Stimulated activated CD4-positive, alpha-beta T cell treated with anti-CD3 and anti-CD28 coated beads, Interleukin-4, amount 100 ng/mL, for 24 hours (primary cell): ENCODE results near the gene XIAP.
A peak's percentile ranks its signal among the peaks of the same experiment; 100 is the strongest.
"Not testable (repeated sequence)": the region's sequence is repeated elsewhere in the genome, so short reads cannot be mapped to it uniquely, and the experiment has no call there.

Source experiments
- DNase-seq: peaks from one replicate; pipeline ENCODE4 v3.0.0-alpha.2; 2020

XIAP gene

GRCh38 chrX:123859846-123860838 is at the start of gene XIAP:
Gene XIAP, plus strand, starts transcription at chrX:123860053. Its CDS starts 25,610 bp downstream, at chrX:123885663.
- DNase-seq: peak; percentile 65

- DNase-seq: no peak
These were observed 45.5 kb upstream of the XIAP start for GRCh38 chrX:123814343-123814742.

- DNase-seq: not testable (repeated sequence)
These were observed 44.9 kb upstream of the XIAP start for GRCh38 chrX:123814934-123815394.

GRCh38 chrX:123817288-123817894 is 42.5 kb upstream of the XIAP start:
- no peak for DNase-seq

- no peak for DNase-seq
These were observed 41.6 kb upstream of the XIAP start for GRCh38 chrX:123818243-123818642.

- DNase-seq: no peak
These were observed 36.9 kb upstream of the XIAP start for GRCh38 chrX:123822965-123823364.

GRCh38 chrX:123830309-123830708 is 29.5 kb upstream of the XIAP start:
- peak; percentile 9 for DNase-seq

- DNase-seq: peak; percentile 67
These were observed 26.5 kb upstream of the XIAP start for GRCh38 chrX:123833387-123833786.

- no peak for DNase-seq
These were observed 25.7 kb upstream of the XIAP start for GRCh38 chrX:123834116-123834515.

GRCh38 chrX:123835661-123836371 is 24.0 kb upstream of the XIAP start:
- DNase-seq: peak; percentile 41

- DNase-seq: not testable (repeated sequence)
These were observed 14.7 kb upstream of the XIAP start for GRCh38 chrX:123845129-123845528.

- no peak for DNase-seq
These were observed 13.2 kb upstream of the XIAP start for GRCh38 chrX:123846577-123847038.

GRCh38 chrX:123847056-123847455 is 12.8 kb upstream of the XIAP start:
- no peak for DNase-seq

GRCh38 chrX:123849096-123849495 is 10.8 kb upstream of the XIAP start:
- no peak for DNase-seq

GRCh38 chrX:123849906-123850305 is 9.9 kb upstream of the XIAP start:
- not testable (repeated sequence) for DNase-seq

GRCh38 chrX:123851079-123851478 is 8.8 kb upstream of the XIAP start:
- DNase-seq: no peak

- no peak for DNase-seq
These were observed 5.5 kb upstream of the XIAP start for GRCh38 chrX:123854329-123854728.

- peak; percentile 63 for DNase-seq
These were observed 426 bp upstream of the XIAP start for GRCh38 chrX:123859409-123859845.

- no peak for DNase-seq
These were observed 1.1 kb downstream of the XIAP start for GRCh38 chrX:123860983-123861382.

GRCh38 chrX:123869488-123869887 is 9.6 kb downstream of the XIAP start:
- DNase-seq: no peak

- no peak for DNase-seq
These were observed 11.5 kb downstream of the XIAP start for GRCh38 chrX:123871309-123871708.

- no peak for DNase-seq
These were observed 14.1 kb downstream of the XIAP start for GRCh38 chrX:123873956-123874355.

- DNase-seq: no peak
These were observed 16.3 kb downstream of the XIAP start for GRCh38 chrX:123876177-123876576.
